GM21367 (cell line): ENCODE data around the gene CDH5.

Experiments used
- ATAC-seq: cut with Tn5 transposase; IDR thresholded peaks from one replicate; pipeline ENCODE4 v1.9.1; 2021; ENCODE audit not compliant: unreplicated experiment

The CDH5 gene

DNA sequence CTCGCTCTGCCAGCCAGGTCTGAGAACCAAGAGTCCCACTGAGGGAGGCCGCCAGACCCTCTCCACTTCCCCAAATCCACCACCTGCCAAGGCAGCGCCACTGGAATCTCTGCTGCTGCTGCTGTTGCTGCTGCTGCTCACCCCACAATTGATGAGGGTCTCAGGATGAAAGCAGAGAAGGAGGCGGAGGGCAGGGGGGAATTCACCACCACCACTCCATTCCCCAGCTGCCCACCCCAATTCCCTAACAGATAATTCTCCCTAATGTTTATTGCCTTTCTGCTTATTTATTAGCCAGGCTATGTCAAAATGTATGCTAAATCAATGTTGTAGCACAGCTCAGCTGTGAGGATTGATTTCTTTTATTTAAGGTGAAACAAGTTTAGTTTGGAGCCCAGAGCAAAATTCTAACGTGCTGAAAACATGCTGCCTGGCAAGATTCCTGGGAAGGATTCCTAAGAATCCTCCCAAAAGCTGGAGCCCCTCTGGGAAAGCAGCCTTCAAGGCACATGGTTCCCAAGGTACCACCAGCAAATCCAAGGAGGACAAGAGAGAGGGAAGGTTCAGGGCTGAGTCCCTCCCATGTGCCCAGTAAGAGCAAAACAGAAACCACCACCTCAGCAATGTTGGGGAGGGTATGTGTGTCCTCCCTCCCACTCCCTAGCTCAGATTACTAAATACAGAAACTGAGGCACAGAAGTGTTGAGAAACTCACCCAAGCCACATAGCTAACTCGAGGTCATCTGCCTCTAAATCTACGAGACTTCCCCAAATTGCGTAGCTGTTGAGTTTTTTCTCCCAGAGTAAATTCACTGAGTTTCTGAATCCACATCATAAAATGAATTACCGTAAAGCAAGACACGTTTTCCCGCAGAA is 12.2 kb upstream of the CDH5 start:
- no peak for ATAC-seq

- no peak for ATAC-seq
Measured at GRCh38 chr16:66355526-66355925, 11.0 kb upstream of the CDH5 start.

- no peak for ATAC-seq
Measured at GRCh38 chr16:66357523-66357928, 9.0 kb upstream of the CDH5 start.

- no peak for ATAC-seq
Measured at GRCh38 chr16:66358231-66358630, 8.3 kb upstream of the CDH5 start.

DNA sequence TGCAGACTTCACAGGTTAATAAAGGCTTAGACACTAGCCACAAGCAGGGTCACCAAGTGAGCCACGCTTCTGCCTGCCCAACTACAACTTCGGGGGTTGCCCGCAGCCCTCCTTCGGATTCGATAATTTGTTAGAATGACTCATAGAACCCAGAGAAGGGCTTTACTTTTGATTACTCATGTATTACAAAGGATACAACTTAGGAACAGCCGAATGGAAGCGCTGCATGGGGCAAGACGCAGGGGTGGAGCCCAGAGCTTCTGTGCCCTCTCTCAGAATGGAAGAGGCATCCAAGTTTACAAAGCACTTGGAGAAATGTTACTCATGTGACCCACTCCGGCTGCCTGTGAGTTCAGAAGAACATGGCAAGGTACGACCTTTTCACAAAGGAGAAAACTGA is 7.5 kb upstream of the CDH5 start:
- ATAC-seq, result no peak

GRCh38 chr16:66359811-66360608 is 6.5 kb upstream of the CDH5 start:
- ATAC-seq, result no peak

DNA sequence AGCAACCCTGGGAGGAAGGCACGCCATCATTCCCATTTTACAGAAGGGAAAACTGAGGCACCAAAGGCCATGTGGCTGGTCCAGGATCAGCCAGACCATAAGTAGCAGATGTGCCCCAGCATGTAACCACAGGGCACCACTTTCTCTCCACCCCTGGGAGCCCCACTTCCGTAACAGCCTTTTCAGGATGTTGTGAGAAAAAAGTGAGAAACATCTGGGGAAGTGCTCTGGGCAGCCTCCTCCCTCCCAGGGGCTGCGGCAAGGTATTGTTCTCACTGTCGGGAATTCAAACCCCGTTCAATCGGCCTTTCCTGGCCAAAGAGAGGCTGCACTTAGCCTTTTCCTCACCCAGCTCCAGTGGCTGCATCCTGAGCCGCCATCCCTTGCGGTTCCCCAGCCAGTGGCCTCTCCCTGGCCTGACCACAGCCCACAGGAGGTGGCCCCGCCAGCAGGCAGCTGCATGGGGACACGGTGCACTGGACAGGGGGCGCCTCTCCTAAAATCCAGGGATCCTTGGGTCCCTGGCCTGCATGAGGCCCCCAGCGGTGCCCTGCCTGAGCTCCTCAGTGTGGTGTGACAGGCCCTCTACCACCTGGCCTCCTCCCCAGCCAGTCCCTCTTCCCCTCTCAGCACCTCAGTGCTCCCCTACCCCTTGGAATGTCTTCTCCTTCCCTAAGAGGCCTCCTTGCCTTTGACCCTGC is 5.7 kb upstream of the CDH5 start:
- ATAC-seq, result no peak

DNA sequence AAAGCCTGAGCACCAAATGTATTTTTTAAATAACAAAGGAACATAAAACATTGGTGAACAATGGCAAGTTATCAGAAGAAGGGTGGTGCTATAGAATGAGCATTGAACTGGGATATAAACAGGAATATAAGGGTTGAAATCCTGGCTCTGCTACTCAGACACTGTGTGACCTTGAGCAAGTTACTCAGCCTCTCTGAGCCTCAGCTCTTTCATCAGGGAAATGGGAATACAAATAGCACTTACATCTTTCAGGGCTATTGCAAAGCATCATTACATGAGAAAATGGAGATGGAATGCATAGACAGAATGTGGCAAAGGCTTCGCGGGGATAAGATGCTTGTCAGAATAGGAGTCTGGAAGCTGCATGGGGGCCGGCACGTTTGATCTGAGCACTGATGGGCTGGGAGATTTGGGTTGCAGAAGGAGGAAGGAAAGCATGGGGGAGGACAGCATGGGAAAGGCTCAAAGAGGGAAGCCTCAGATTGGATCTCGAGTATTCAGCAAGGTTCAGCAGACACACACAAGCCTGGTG is 4.8 kb upstream of the CDH5 start:
- no peak for ATAC-seq

GRCh38 chr16:66363211-66363777 is 3.2 kb upstream of the CDH5 start:
- ATAC-seq, result no peak

DNA sequence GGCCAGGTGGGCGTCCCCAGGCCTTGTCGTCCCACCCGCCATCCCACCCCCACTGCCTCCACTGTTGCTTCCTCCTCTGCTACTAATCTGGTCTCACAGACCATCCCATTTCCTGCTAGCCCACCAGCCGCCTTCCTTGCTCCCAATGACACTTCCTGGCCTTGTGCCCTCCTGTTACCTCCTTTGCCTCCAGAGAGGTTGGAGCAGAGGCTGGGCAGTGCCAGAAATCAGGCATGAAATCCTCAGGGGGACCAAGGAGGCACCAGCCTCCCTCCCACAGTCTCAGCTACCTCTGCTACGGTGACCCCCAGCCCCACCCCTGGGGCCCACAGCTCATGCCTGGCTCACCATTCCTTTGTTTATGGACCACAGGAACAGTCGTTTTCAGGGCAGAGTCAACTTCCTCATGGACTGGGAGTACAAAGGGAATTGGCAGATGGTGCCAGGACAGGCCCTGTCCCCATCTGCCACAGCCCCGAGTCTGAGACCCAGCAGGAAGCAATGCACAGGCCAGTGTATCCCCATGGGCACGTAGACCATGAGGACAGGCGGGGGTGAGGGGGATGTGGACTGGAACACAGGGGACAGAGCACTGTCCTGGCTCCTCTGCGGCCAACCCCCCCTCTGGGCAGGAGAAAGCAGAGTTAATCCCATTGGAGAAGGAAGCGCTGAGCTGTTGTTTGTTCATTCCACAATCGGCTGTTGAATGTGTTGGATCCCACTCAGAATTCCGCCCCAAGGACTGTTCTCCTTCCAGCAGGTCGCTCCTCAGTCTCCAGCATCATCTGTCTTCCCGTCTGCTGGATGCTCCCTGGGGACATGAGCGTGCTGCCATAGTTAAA is 2.2 kb upstream of the CDH5 start:
- ATAC-seq, result no peak

- no peak for ATAC-seq
Measured at GRCh38 chr16:66364959-66365306, 1.6 kb upstream of the CDH5 start.

GRCh38 chr16:66365651-66366050 is 840 bp upstream of the CDH5 start:
- ATAC-seq, result no peak

DNA sequence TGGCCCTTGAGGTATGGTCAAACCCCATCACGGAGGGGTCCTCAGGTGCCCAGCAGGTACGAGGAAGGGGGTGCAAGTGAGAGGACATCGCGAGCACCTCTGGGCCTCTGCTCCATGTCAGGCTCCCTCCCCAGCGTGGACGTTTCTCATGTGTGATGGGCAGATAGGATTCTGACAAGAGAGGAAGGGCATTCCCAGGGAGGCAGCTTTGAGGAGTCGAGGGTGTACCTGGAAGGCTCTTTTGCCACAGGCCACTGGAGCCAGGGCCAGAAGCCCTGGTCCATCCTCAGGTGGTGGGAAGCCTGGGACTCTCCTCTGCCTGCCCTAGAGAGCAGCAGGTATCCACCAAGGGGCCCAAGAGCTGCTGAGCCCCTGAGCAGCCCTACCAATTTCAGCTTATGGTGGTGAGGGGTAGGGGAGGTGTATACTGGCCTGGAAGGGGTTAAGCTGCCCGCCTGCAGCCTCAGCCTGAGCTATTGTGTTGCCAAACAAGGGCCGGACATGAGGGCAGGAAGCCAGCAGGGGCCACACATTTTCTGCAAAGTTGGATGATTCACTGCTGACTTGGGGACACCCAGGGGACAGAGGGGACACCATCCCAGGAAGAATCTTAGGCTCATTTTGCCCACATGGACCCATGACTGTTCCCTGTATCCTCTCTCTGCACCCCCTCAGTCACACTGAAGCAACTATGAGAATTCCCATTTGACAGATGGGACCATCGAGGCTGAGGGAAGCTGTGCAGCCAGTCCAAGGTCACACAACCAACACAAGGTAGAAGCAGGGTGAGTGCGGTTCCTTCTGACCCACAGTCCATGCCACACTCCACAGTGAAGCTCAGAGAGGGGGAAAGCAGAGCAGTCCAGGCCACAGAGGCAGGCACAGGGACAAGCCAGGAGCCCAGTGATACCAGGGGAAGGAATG is 1.7 kb downstream of the CDH5 start:
- ATAC-seq, result no peak

DNA sequence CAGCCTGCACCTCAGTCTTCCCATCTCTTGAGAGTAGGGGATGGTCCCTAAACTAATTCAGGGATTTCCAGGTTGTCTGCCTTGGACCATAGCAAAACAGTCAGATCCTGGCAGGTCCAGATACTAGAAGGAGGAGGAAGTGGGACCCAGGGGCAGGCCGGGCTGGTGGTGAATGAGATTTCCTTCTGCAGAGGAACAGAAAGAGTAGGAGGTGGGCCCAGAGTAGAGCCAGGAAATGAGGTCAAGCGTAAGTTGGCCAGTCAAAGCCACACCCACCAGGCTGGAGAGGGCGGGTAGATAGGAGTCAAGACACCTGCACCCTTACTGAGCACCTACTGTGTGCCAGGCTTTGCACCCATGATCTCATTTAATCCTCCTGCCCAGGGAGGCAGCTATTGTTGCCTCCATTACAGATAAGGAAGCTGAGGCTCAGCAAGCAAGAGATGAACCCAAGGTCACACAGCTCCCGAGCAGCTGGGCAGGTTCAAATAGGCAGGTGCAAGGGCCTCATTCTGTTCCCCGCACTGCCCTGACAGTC is 2.6 kb downstream of the CDH5 start:
- ATAC-seq, result no peak

- ATAC-seq, result no peak
Measured at GRCh38 chr16:66370786-66371684, 4.5 kb downstream of the CDH5 start.

GRCh38 chr16:66372078-66372897 is 5.8 kb downstream of the CDH5 start:
- no peak for ATAC-seq

DNA sequence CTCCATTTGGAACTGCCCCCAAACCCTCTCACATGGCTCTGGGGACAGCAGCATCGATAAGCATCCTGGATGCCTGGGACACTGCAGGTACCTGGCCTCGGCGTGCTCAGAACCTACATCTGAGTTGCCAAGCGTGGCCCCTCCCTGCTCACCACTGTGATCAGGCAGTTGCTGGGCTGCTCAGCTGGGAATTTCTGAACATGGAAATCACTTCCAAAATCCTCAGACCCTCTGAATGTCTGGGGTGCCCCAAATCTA is 6.3 kb downstream of the CDH5 start:
- ATAC-seq, result no peak
